HG03378 (cell line): Measurements from ENCODE around the gene RMND1.
"Not testable (repeated sequence)": the region's sequence is repeated elsewhere in the genome, so short reads cannot be mapped to it uniquely, and the experiment has no call there.

ENCODE experiments used
- ATAC-seq: cut with Tn5 transposase; IDR thresholded peaks from one replicate; pipeline ENCODE4 v1.9.1; 2021; ENCODE audit warnings: mild to moderate bottlenecking, moderate library complexity; ENCODE audit not compliant: unreplicated experiment

RMND1 gene

GRCh38 chr6:151455751-151456398 is 3.9 kb upstream of the RMND1 start:
- ATAC-seq, result not testable (repeated sequence)

DNA sequence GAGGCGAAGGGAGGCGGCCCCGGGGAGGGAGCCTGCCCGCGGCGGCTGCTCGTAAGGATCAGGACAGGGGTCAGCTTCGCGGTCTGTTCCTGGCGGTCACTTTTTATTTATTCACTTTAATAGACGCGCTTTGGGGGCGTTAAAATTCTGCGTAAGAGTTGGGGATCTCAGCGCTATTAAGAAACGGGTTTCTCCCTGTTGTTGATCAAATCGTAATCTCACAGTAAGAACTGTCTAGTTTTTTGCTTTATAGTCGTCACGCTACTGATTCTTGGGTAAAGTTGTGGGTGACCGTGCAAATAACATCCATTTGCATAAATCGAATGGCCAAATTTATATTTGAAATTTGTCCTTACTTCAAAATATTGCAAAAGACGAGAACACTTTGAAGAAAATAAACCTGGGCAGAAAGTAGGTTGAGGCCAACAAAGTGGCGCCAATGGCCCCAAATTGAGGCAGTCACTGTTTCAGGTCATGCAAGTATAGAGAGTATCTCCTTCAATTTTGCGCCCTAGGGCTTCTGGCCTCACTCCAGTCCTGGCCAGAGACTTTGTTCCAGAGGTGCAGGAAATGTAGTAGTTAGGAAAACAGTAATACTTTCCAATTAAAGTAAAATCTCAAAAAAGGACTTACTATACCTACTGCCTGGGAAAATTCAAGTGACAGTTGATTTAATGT is 963 bp upstream of the RMND1 start:
- no peak for ATAC-seq

GRCh38 chr6:151451417-151451949 is 443 bp downstream of the RMND1 start:
- ATAC-seq, result no peak

DNA sequence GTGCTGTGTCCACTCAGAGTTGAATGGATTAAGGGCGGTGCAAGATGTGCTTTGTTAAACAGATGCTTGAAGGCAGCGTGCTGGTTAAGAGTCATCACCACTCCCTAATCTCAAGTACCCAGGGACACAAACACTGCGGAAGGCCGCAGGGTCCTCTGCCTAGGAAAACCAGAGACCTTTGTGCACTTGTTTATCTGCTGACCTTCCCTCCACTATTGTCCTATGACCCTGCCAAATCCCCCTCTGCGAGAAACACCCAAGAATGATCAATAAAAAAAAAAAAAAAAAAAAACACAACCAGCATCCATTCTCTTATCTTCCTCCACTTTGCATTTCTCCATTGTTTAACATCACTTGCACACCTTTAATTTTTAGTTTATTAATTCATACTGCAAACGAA is 998 bp downstream of the RMND1 start:
- not testable (repeated sequence) for ATAC-seq

DNA sequence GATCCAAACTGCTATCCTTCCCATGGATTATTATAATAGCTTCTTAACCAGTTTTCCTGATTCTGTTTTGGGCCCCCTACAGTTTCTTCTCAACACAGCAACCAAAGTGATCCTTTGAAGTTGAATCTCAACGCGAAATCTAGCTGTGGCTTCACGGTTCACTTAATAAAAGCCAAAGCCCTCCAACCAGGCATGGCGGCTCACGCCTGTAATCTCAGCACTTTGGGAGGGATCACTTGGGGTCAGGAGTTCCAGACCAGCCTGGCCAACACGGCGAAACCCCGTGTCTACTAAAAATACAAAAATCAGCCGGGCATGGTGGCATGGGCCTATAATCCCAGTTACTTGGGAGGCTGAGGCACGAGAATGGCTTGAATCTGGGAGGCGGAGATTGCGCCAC is 3.3 kb downstream of the RMND1 start:
- no peak for ATAC-seq

DNA sequence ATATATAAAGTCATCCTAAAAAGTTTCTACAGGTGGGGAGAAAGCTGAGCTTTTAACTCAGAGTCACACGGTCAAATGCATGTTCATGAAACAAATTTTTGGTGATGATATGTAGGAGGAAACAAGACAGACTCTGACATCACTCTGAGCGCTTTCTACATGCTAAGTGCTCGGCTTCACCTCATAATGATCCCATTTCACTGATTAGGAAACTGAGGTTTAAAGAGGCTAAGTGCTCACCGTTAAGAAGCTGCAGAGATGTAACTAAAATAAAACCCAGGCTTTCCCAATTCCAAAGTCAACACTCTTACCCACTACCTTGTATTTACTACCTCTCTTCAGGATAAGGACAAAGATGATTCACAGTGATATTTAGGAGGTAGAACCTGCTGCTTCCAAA is 4.7 kb downstream of the RMND1 start:
- ATAC-seq, result no peak

DNA sequence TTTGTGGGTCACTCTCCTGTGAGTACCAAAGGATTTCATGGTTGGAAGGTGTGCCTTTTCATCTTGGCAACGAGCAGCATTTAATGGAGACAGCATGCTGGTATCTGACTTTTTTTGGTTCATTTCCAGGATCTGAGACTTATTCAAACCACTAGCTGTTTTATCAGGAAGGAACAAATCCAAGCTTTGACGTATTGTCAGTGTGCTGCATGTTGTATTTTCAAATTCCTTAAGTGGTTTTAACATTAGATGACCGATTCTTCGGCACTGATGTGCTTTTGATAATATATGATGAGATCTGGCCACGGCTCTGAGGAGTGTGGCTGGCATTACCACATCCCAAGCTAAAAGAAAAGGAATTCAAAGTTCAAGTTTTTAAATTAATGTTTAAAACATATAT is 6.4 kb downstream of the RMND1 start:
- no peak for ATAC-seq

DNA sequence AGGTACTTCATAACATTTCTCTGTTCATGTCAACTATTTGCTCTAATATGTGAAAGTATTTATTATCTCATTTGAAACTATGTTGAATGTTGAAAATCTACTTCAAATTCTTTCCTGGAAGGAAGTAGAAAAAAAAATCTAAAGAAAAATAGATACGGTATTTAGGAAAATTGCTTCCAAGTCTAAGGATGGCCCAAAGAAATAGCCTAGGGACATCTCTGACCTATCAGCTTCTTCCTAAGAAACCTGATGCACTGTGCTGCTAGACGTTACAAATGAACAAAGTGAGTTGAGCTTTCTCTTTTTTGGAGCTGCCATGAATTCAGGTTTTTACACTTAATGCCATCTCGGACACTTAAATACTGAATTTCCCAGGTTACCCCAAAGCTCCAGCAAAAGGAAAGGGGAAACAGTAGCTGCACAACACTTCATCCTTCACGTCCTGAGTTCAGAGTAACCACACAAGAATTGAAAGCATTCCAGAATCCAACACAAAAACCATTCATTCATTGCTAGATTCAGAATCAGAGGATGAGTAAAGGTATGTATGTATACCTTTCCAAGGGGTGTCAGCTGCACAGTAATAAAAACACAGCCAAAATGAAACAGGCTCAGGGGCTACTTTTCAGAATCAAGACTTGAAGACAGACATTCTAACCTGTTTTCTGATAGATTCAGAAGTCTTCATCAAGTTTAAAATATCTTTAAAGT is 7.9 kb downstream of the RMND1 start:
- no peak for ATAC-seq

DNA sequence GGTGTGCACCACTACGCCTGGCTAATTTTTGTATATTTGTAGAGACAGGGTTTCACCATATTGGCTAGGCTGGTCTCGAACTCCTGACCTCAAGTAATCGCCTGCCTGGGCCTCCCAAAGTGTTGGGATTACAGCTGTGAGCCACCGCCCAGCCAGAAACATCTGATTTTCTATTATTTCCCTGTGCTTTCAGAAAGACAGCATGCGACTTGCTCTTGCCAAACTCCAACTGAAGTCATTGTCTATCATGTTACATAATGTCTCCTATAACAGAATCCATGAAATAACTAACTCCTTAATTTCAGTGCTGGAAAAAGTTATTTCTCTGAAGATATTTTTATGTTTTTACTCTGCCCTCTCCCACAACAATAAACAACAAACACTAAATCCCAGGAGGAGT is 8.5 kb downstream of the RMND1 start:
- no peak for ATAC-seq

DNA sequence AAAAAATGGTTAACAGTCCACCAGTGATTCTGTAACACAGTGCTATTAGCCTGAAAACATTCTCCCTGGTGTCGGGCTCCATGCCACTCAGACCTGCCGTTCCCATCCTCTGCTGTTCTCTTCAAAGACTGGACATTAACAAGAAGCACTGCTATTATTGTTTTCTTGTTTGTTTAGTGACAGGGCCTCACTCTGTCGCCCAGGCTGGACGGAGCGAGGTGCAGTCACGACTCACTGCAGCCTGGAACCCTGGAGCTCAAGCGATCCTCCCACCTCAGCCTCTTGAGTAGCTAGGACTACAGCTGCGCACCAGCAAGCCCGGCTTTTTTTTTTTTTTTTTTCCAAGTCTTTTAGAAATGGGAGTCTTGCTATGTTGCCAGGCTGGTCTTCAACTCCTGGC is 9.6 kb downstream of the RMND1 start:
- ATAC-seq, result no peak

DNA sequence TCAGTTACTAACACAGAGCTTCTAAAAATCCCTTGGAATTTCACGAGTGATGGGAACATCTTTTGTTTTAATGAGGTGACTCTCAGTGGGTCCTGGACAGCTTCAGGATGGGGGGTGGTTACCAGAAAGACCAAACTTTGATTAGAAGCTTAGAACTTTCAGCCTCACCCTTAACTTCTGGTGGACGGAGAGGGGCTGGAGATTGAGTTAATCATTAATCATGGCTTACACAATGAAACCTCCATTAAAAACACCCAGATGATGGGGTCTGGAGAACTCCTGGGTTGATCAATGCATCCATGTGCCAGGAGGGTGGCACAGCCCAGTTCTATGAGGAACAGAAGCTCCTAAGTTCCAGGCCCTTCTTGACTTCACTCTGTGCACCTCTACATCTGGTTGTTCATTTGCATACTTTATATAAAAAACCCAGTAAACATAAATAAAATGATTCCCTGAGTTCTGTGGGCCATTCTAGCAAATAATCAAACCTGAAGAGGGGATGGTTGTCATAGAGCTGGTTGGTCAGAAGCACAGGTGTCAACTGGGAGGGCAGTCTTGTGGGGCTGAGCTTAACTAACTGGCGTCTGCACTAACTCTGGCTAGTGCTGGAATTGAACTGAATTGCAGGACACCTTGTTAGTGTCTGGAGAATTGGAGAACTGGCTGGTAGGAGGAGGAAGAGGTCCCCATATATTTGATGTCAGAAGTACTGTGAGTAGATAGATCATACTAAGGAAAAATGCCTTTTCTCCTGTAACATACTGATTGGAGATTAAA is 10.3 kb downstream of the RMND1 start:
- ATAC-seq, result no peak

DNA sequence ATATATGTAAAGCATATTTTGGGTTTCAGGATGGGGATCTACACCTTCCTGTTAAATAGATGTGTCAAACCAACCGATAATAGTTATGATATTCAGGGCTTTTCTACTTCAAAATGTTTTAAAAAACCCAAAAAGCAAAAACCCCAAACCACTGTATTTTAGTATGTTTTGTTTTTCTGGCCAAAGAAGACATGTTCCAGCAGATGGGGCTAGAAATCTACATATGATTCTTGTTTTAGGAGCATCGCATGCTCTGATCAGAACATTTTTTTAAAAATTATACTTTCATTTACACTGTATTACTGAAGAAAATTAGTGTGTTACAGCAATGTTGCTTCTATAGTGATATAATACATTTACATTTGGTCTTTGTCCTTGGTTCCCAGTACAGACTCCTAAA is 11.0 kb downstream of the RMND1 start:
- peak; percentile 27 for ATAC-seq

GRCh38 chr6:151440498-151440897 is 11.4 kb downstream of the RMND1 start:
- ATAC-seq, result peak; percentile 53

DNA sequence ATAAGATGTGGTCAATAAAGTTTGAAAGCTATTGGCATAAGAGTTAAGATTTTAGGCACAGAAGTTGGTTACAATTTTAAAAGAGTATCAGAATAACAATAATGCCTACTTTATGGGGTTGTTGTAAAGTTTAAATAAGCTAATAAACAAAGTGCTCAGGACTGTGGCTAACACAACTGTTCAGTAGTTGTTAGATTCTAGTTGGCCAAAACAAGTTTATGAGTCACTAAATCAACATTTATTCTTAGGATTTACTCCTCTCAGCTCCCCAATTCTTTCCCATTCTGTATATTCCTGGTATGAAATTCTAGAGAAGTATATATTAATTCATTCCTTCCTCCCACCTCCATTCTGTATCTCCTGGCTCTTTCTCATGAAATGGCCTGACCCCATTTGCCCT is 14.5 kb downstream of the RMND1 start:
- no peak for ATAC-seq

DNA sequence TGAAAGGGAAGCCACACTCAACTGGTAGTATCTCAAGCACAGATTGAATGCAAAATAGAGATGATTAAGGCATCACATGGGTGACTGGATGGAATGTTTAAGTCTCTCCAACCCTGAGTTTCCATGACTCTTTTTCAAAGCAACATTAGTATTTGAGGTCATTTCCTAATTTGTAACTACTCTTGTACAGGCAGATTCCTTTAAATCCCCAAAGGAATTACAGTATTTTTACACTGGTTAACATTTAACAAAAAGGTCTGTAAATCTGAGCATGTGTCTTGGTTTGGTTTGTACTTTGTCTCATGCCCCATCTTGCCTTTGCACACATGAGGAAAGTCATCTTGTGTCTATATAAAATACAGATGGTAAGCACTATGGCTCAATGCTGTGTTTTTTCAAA is 15.1 kb downstream of the RMND1 start:
- no peak for ATAC-seq

DNA sequence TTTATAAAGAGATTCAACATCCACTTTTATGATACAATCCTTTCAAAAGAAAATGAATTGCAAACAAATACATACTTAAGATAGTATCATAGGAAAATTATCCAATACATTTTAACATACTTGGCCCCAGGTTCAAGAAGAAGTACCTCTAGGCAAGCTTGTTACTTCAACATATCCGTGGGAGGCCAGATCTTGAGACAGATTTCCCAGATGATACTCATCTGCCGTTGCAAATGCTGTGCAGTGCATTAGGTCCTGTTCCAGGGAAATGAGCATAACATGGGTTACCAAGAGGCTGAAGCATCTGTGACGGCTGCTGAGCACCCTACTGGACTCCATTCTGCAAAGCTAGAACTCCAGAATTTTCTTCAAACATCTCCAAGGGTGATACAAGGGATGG is 15.6 kb downstream of the RMND1 start:
- no peak for ATAC-seq

- no peak for ATAC-seq
These were observed 17.6 kb downstream of the RMND1 start for GRCh38 chr6:151434369-151434768.

GRCh38 chr6:151432651-151433050 is 19.3 kb downstream of the RMND1 start:
- ATAC-seq, result no peak

DNA sequence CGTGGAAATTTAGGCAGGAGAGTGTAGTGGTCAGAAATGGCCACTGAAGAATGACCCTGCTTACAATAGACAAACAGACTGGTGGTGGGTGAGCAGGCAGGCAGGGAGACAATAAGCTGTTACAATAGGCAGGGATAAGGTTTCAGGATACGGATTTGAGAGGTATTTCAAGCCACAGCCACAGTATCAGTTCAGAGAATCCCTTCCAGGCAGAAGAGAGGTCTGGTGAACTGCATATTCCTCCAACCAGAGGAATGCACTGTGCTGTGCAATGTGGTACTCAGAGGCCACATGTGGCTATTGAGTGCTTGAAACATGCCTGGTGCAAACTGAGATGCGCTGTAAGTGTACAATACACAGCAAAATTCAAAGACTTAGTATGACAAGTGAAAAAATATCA is 20.6 kb downstream of the RMND1 start:
- ATAC-seq, result no peak

GRCh38 chr6:151430886-151431285 is 21.0 kb downstream of the RMND1 start:
- ATAC-seq, result no peak

DNA sequence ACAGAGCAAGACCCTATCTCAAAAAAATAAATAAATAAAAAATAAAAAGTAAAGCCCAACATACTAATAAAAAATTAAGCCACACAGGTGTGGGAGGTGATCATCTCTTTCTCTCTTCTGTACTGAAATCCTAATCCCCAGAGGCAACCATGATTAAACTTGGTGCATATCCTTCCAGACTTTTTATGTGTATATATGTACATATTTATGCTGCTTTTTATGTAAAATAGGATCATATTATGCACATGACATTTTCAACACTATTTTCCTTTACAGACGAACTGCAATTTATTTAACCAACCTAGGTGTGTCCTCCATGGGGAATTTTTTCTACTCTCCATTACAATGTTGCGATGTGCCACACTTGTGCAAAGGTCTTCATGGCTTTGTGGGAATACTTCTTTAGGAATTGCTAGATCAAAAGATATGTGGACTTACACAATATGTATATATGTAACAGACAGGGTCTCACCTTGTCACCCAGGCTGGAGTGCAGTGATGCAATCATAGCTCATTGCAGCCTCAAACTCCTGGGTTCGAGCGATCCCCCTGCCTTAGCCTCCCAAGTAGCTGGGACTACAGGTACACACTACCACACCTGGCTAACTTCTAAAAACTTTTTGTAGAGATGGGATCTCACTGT is 23.7 kb downstream of the RMND1 start:
- ATAC-seq, result no peak
